Fibroblast of lung (primary cell): ENCODE results near the gene UROC1.

Experiments used
- CTCF ChIP-seq, 2 donors: IDR thresholded peaks in 1 of 2; conservative IDR thresholded peaks in 1 of 2; 1 replicate in 1 of 2; 2 replicates in 1 of 2; pipeline ENCODE4 v1.5.1; 2011 to 2012; ENCODE audit warnings: low read length in 2 of 2, control low read depth in 1 of 2, inconsistent platforms in 1 of 2, low read depth in 1 of 2, mild to moderate bottlenecking in 1 of 2
- EZH2 ChIP-seq: IDR thresholded peaks from 2 replicates; pipeline ENCODE4 v1.5.1; 2012; ENCODE audit warnings: low read length, control low read depth, mild to moderate bottlenecking; ENCODE audit errors: missing control alignments

GRCh38 chr3:126487151-126487771 lies 30.3 kb downstream of the UROC1 start:
- TF ChIP-seq CTCF (conservative IDR thresholded peaks at IDR 0.05 in 1 of 2, IDR thresholded peaks at IDR 0.05 in 1 of 2; ENCODE audit: low read depth in 1 of 2, low read length in 2 of 2) (no peak), EZH2 (no peak)
